ENCODE measurements around the gene UBE2M.

UBE2M gene

GRCh38 chr19:58556622-58557220, 1.7 kb downstream of the UBE2M start:
- peak overlapping the region; percentile 96 for H3K4me3 ChIP-seq (ENCODE audit: low read depth, low read length)
- TF ChIP-seq CTCF (IDR thresholded peaks at IDR 0.05; ENCODE audit: low read depth, low read length) = no peak

- no peak overlapping the region for H3K4me3 ChIP-seq (ENCODE audit: low read depth, low read length)
- no peak for TF ChIP-seq CTCF (IDR thresholded peaks at IDR 0.05; ENCODE audit: low read depth, low read length)
Observed at GRCh38 chr19:58555920-58556621, 2.3 kb downstream of the UBE2M start.

GRCh38 chr19:58555369-58555885, 3.0 kb downstream of the UBE2M start:
- TF ChIP-seq CTCF (IDR thresholded peaks at IDR 0.05; ENCODE audit: low read depth, low read length) = no peak
- peak overlapping the region; percentile 78 for H3K4me3 ChIP-seq (ENCODE audit: low read depth, low read length)

GRCh38 chr19:58554494-58555368, 3.7 kb downstream of the UBE2M start, which contains the start of gene CHMP2A:
TSS of gene CHMP2A (minus strand) at chr19:58555105. CDS start at chr19:58554212, 893 bp downstream.
- no peak for TF ChIP-seq CTCF (IDR thresholded peaks at IDR 0.05; ENCODE audit: low read depth, low read length)
- peak within 1 kb of the TSS; percentile 78 for H3K4me3 ChIP-seq (ENCODE audit: low read depth, low read length)

GRCh38 chr19:58553799-58554493, 4.5 kb downstream of the UBE2M start:
- TF ChIP-seq CTCF (IDR thresholded peaks at IDR 0.05; ENCODE audit: low read depth, low read length) = no peak
- H3K4me3 ChIP-seq (ENCODE audit: low read depth, low read length) = peak overlapping the region; percentile 78

GRCh38 chr19:58552655-58553054, 5.8 kb downstream of the UBE2M start:
- no peak overlapping the region for H3K4me3 ChIP-seq (ENCODE audit: low read depth, low read length)
- TF ChIP-seq CTCF (IDR thresholded peaks at IDR 0.05; ENCODE audit: low read depth, low read length) = no peak
